ENCODE measurements around the gene FAM171A1.
"Not testable (repeated sequence)": the region's sequence is repeated elsewhere in the genome, so short reads cannot be mapped to it uniquely, and the experiment has no call there.

The FAM171A1 gene

DNA sequence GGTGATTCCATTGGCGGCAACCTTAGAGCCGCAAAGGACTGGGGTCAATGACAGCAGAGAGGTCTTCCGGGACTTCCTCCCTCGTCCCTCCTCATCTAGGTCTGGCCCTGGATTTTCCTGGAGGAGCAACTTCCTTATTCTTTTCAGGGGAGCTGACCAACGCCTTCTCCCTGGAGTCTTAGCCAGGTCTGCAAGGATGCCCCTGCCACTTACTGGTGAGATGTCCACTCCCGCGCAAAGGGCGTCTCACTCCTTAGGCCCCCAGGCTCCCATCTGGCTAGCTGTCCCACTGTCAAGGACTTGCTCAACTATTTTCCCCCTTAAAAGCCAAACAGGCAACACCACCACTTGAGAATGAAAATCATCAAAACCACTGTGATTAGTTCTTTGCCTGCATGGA lies 160.6 kb downstream of the FAM171A1 start:
- Histone ChIP-seq H3K79me1 (replicated peaks; ENCODE audit: low read length, poor library complexity, severe bottlenecking) (peaks cover 20% of the 10 kb centered on the region), H3K14ac (ENCODE audit: low read length in 2 of 2) (no peak overlapping the region), H2AK5ac (ENCODE audit: low read length, severe bottlenecking) (peak overlapping the region; percentile 12), H2BK15ac (ENCODE audit: low read depth, poor library complexity, severe bottlenecking) (no peak overlapping the region), H3K36me3 (ENCODE audit: control insufficient read depth in 1 of 2, insufficient read depth in 2 of 2, low read depth in 1 of 2, low read length in 2 of 2) (peaks cover 22 to 31% of the 10 kb centered on the region in 2 experiments), H3K4ac (ENCODE audit: low read depth in 1 of 2, low read length in 2 of 2) (no peak overlapping the region), H3K4me3 (ENCODE audit: insufficient read depth in 1 of 2, low read depth in 1 of 2, low read length in 2 of 2) (no peak overlapping the region), H3K27me3 (ENCODE audit: control insufficient read depth in 1 of 2, insufficient read depth in 1 of 2, low read length in 2 of 2) (no peaks in the 10 kb centered on the region), H3K4me2 (ENCODE audit: low read length, poor library complexity, severe bottlenecking) (no peak overlapping the region), H3K9ac (ENCODE audit: low read length) (peak overlapping the region; percentile 45), H2BK12ac (ENCODE audit: low read length in 2 of 2) (no peak overlapping the region), H2BK5ac (ENCODE audit: low read depth, low read length, poor library complexity, severe bottlenecking) (no peak overlapping the region), H3K9me3 (ENCODE audit: control insufficient read depth, low read length) (no peaks in the 10 kb centered on the region), H3K27ac (ENCODE audit: low read length, poor library complexity, severe bottlenecking) (no peak overlapping the region), H2AFZ (ENCODE audit: low read depth, low read length) (no peak overlapping the region), H3K4me1 (ENCODE audit: control insufficient read depth, insufficient read depth, low read depth, low read length) (peaks cover 9% of the 10 kb centered on the region), H2BK120ac (ENCODE audit: low read depth, low read length) (no peak overlapping the region), H4K8ac (ENCODE audit: low read length) (no peak overlapping the region), H3K18ac (ENCODE audit: low read depth in 1 of 2, low read length in 2 of 2) (no peak overlapping the region), H4K91ac (ENCODE audit: low read length) (no peak overlapping the region), H3K23ac (ENCODE audit: low read length in 2 of 2) (no peak overlapping the region)
- DNase-seq = no peak
- 93% methylated on average over 8 of the region's 8 CpGs for WGBS

- no peak overlapping the region for H3K4ac ChIP-seq (ENCODE audit: low read depth in 1 of 2, low read length in 2 of 2)
- H3K36me3 ChIP-seq (ENCODE audit: control insufficient read depth in 1 of 2, insufficient read depth in 2 of 2, low read depth in 1 of 2, low read length in 2 of 2) = peaks cover 22 to 31% of the 10 kb centered on the region in 2 experiments
- no peak overlapping the region for H3K23ac ChIP-seq (ENCODE audit: low read length in 2 of 2)
- H4K8ac ChIP-seq (ENCODE audit: low read length) = peak overlapping the region; percentile 35
- H2BK5ac ChIP-seq (ENCODE audit: low read depth, low read length, poor library complexity, severe bottlenecking) = no peak overlapping the region
- H4K91ac ChIP-seq (ENCODE audit: low read length) = no peak overlapping the region
- H2AFZ ChIP-seq (ENCODE audit: low read depth, low read length) = no peak overlapping the region
- no peaks in the 10 kb centered on the region for H3K27me3 ChIP-seq (ENCODE audit: control insufficient read depth in 1 of 2, insufficient read depth in 1 of 2, low read length in 2 of 2)
- H3K4me2 ChIP-seq (ENCODE audit: low read length, poor library complexity, severe bottlenecking) = no peak overlapping the region
- H2BK12ac ChIP-seq (ENCODE audit: low read length in 2 of 2) = no peak overlapping the region
- no peak overlapping the region for H3K18ac ChIP-seq (ENCODE audit: low read depth in 1 of 2, low read length in 2 of 2)
- H2BK120ac ChIP-seq (ENCODE audit: low read depth, low read length) = no peak overlapping the region
- H3K4me1 ChIP-seq (ENCODE audit: control insufficient read depth, insufficient read depth, low read depth, low read length) = peaks cover 9% of the 10 kb centered on the region
- peak overlapping the region; percentile 45 for H3K9ac ChIP-seq (ENCODE audit: low read length)
- H3K9me3 ChIP-seq (ENCODE audit: control insufficient read depth, low read length) = no peaks in the 10 kb centered on the region
- WGBS = 42% methylated on average over 13 of the region's 14 CpGs
- H3K27ac ChIP-seq (ENCODE audit: low read length, poor library complexity, severe bottlenecking) = no peak overlapping the region
- peak overlapping the region; percentile 50 for H2AK5ac ChIP-seq (ENCODE audit: low read length, severe bottlenecking)
- no peak overlapping the region for H3K14ac ChIP-seq (ENCODE audit: low read length in 2 of 2)
- peak; percentile 76 for DNase-seq
- no peak overlapping the region for H2BK15ac ChIP-seq (ENCODE audit: low read depth, poor library complexity, severe bottlenecking)
- H3K4me3 ChIP-seq (ENCODE audit: insufficient read depth in 1 of 2, low read depth in 1 of 2, low read length in 2 of 2) = peak overlapping the region in 1 of 2 experiments; percentile 6
- H3K79me1 ChIP-seq (replicated peaks; ENCODE audit: low read length, poor library complexity, severe bottlenecking) = peaks cover 20% of the 10 kb centered on the region
These were observed 161.1 kb downstream of the FAM171A1 start for GRCh38 chr10:15209827-15210509.

- Histone ChIP-seq H2AK5ac (ENCODE audit: low read length, severe bottlenecking) (peak overlapping the region; percentile 10), H3K79me1 (replicated peaks; ENCODE audit: low read length, poor library complexity, severe bottlenecking) (peaks cover 15% of the 10 kb centered on the region), H3K23ac (ENCODE audit: low read length in 2 of 2) (no peak overlapping the region), H4K91ac (ENCODE audit: low read length) (no peak overlapping the region), H3K9me3 (ENCODE audit: control insufficient read depth, low read length) (no peaks in the 10 kb centered on the region), H2BK120ac (ENCODE audit: low read depth, low read length) (no peak overlapping the region), H3K27me3 (ENCODE audit: control insufficient read depth in 1 of 2, insufficient read depth in 1 of 2, low read length in 2 of 2) (no peaks in the 10 kb centered on the region), H4K8ac (ENCODE audit: low read length) (no peak overlapping the region), H2AFZ (ENCODE audit: low read depth, low read length) (no peak overlapping the region), H2BK5ac (ENCODE audit: low read depth, low read length, poor library complexity, severe bottlenecking) (no peak overlapping the region), H3K27ac (ENCODE audit: low read length, poor library complexity, severe bottlenecking) (no peak overlapping the region), H3K4ac (ENCODE audit: low read depth in 1 of 2, low read length in 2 of 2) (no peak overlapping the region), H3K4me2 (ENCODE audit: low read length, poor library complexity, severe bottlenecking) (no peak overlapping the region), H2BK15ac (ENCODE audit: low read depth, poor library complexity, severe bottlenecking) (no peak overlapping the region), H3K4me1 (ENCODE audit: control insufficient read depth, insufficient read depth, low read depth, low read length) (peaks cover 9% of the 10 kb centered on the region), H2BK12ac (ENCODE audit: low read length in 2 of 2) (no peak overlapping the region), H3K18ac (ENCODE audit: low read depth in 1 of 2, low read length in 2 of 2) (no peak overlapping the region), H3K4me3 (ENCODE audit: insufficient read depth in 1 of 2, low read depth in 1 of 2, low read length in 2 of 2) (no peak overlapping the region), H3K9ac (ENCODE audit: low read length) (no peak overlapping the region), H3K14ac (ENCODE audit: low read length in 2 of 2) (no peak overlapping the region), H3K36me3 (ENCODE audit: control insufficient read depth in 1 of 2, insufficient read depth in 2 of 2, low read depth in 1 of 2, low read length in 2 of 2) (peaks cover 11 to 19% of the 10 kb centered on the region in 2 experiments)
- 97% methylated on average over 2 of the region's 2 CpGs for WGBS
- DNase-seq = no peak
These were observed 162.9 kb downstream of the FAM171A1 start for GRCh38 chr10:15208221-15208620.

DNA sequence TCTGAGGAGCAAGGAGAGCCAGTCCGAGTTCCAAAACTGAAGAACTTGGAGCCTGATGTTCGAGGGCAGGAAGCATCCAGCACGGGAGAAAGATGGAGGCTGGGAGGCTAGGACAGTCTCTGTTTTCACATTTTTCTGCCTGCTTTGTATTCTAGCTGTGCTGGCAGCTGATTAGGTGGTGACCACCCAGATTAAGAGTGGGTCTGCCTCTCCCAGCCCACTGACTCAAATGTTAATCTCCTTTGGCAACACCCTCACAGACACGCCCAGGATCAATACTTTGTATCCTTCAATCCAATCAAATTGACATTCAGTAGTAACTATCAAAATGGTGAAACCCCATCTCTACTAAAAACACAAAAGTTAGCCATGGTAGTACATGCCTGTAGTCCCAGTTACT lies 163.7 kb downstream of the FAM171A1 start:
- not testable (repeated sequence) for H4K8ac ChIP-seq (ENCODE audit: low read length); H3K18ac ChIP-seq (ENCODE audit: low read depth in 1 of 2, low read length in 2 of 2); H3K9me3 ChIP-seq (ENCODE audit: control insufficient read depth, low read length); H3K27me3 ChIP-seq (ENCODE audit: control insufficient read depth in 1 of 2, insufficient read depth in 1 of 2, low read length in 2 of 2); H3K4me2 ChIP-seq (ENCODE audit: low read length, poor library complexity, severe bottlenecking); DNase-seq; H2BK5ac ChIP-seq (ENCODE audit: low read depth, low read length, poor library complexity, severe bottlenecking); H3K4me3 ChIP-seq (ENCODE audit: insufficient read depth in 1 of 2, low read depth in 1 of 2, low read length in 2 of 2); H3K9ac ChIP-seq (ENCODE audit: low read length); H3K27ac ChIP-seq (ENCODE audit: low read length, poor library complexity, severe bottlenecking); H3K4ac ChIP-seq (ENCODE audit: low read depth in 1 of 2, low read length in 2 of 2); H3K23ac ChIP-seq (ENCODE audit: low read length in 2 of 2); H2AFZ ChIP-seq (ENCODE audit: low read depth, low read length); H3K14ac ChIP-seq (ENCODE audit: low read length in 2 of 2); H2BK120ac ChIP-seq (ENCODE audit: low read depth, low read length); H2BK15ac ChIP-seq (ENCODE audit: low read depth, poor library complexity, severe bottlenecking); H2AK5ac ChIP-seq (ENCODE audit: low read length, severe bottlenecking); H4K91ac ChIP-seq (ENCODE audit: low read length); H2BK12ac ChIP-seq (ENCODE audit: low read length in 2 of 2)
- Histone ChIP-seq H3K4me1 (ENCODE audit: control insufficient read depth, insufficient read depth, low read depth, low read length) (peaks cover 10% of the 10 kb centered on the region), H3K36me3 (ENCODE audit: control insufficient read depth in 1 of 2, insufficient read depth in 2 of 2, low read depth in 1 of 2, low read length in 2 of 2) (peaks cover 5 to 11% of the 10 kb centered on the region in 2 experiments), H3K79me1 (replicated peaks; ENCODE audit: low read length, poor library complexity, severe bottlenecking) (peaks cover 13% of the 10 kb centered on the region)
- 92% methylated on average over 4 of the region's 4 CpGs for WGBS
